ENCODE measurements around the gene SPATA46.

The SPATA46 gene

GRCh38 chr1:162384601-162385279 lies 8.1 kb upstream of the SPATA46 start:
- DNase-seq (ENCODE audit: extremely low spot score): no peak
- TF ChIP-seq CTCF (IDR thresholded peaks at IDR 0.05; ENCODE audit: control extremely low read depth, extremely low read depth, low read depth, missing control alignments): no peak
- CTCF ChIA-PET: interaction anchor here (1.6 to 2.9 kb wide), 2 partner anchors 19 to 328 kb away, joined by 4 to 9 read pairs; no protein-coding TSS in a partner anchor
- POLR2A ChIA-PET: no interaction called here

- no peak for TF ChIP-seq CTCF (IDR thresholded peaks at IDR 0.05; ENCODE audit: control extremely low read depth, extremely low read depth, low read depth, missing control alignments)
- POLR2A ChIA-PET: no interaction called here
- no peak for DNase-seq (ENCODE audit: extremely low spot score)
- CTCF ChIA-PET: interaction anchor here (1.2 to 2.9 kb wide), 3 partner anchors 12 to 328 kb away, joined by 3 to 9 read pairs (median 4); no protein-coding TSS in a partner anchor
Measured at GRCh38 chr1:162384116-162384515, 7.5 kb upstream of the SPATA46 start.

GRCh38 chr1:162383516-162383915 lies 6.9 kb upstream of the SPATA46 start:
- DNase-seq (ENCODE audit: extremely low spot score): no peak
- POLR2A ChIA-PET: no interaction called here
- CTCF ChIA-PET: interaction anchor here (1.1 to 3.3 kb wide), 5 partner anchors 8 to 327 kb away, joined by 3 to 21 read pairs (median 4); no protein-coding TSS in a partner anchor
- TF ChIP-seq CTCF (IDR thresholded peaks at IDR 0.05; ENCODE audit: control extremely low read depth, extremely low read depth, low read depth, missing control alignments): no peak

- POLR2A ChIA-PET: no interaction called here
- CTCF ChIA-PET: interaction anchor here (0.8 to 3.3 kb wide), 5 partner anchors 8 to 25 kb away, joined by 3 to 21 read pairs (median 4); no protein-coding TSS in a partner anchor
- DNase-seq (ENCODE audit: extremely low spot score): no peak
- no peak for TF ChIP-seq CTCF (IDR thresholded peaks at IDR 0.05; ENCODE audit: control extremely low read depth, extremely low read depth, low read depth, missing control alignments)
Measured at GRCh38 chr1:162383091-162383490, 6.4 kb upstream of the SPATA46 start.

GRCh38 chr1:162381941-162382750 lies 5.5 kb upstream of the SPATA46 start:
- no peak for DNase-seq (ENCODE audit: extremely low spot score)
- ChIA-PET POLR2A (no interaction called here), CTCF (interaction anchor here (0.8 to 3.3 kb wide), 5 partner anchors 9 to 231 kb away, joined by 3 to 21 read pairs (median 4); no protein-coding TSS in a partner anchor)
- no peak for TF ChIP-seq CTCF (IDR thresholded peaks at IDR 0.05; ENCODE audit: control extremely low read depth, extremely low read depth, low read depth, missing control alignments)

- POLR2A ChIA-PET: no interaction called here
- CTCF ChIA-PET: interaction anchor here (1.1 to 3.3 kb wide), 4 partner anchors 8 to 232 kb away, joined by 3 to 21 read pairs (median 4); no protein-coding TSS in a partner anchor
- no peak for DNase-seq (ENCODE audit: extremely low spot score)
- TF ChIP-seq CTCF (IDR thresholded peaks at IDR 0.05; ENCODE audit: control extremely low read depth, extremely low read depth, low read depth, missing control alignments): no peak
Measured at GRCh38 chr1:162381383-162381782, 4.7 kb upstream of the SPATA46 start, which contains the start of gene C1orf226. C1orf226 (plus strand) TSS chr1:162381728; CDS start chr1:162381902, 174 bp downstream.

All from GM10248 (cell line).